Left ventricle myocardium superior (tissue), 1 donor: ENCODE results near the gene FRMPD1. TPM values are rescaled to one million over a fixed set of nuclear protein-coding genes. Genes with fewer than 3 reads are reported as not detected.
"Not testable (repeated sequence)": the region's sequence is repeated elsewhere in the genome, so short reads cannot be mapped to it uniquely, and the experiment has no call there.

Experiments
- ATAC-seq: fragments of 200-7000 bp; cut with Tn5 transposase; one replicate; pipeline ENCODE4 v1.9.1; 2020; ENCODE audit warnings: mild to moderate bottlenecking, moderate library complexity
- DNase-seq: peaks from one replicate; pipeline ENCODE4 v3.0.0-alpha.2; 2020
- intact Hi-C: fragments of 100-400 bp; cut with micrococcal nuclease; formaldehyde crosslinking; loops from one replicate; pipeline ENCODE4 v1.11.0; 2022
- total RNA-seq: library from RNA; stranded (reverse); fragmentation: NEBNext Ultra II Directional; extraction: Animal tissue kit (Norgen Biotek cat#: 25700); gene quantifications from one replicate; pipeline ENCODE4 v1.2.1, GENCODE V29; 2021
- donor health status: DM: no; HTN: yes; CAD: no; lungs with severe emphysema.

Gene FRMPD1
- total RNA-seq, 1 donor from 2014 or later = 1.8 TPM

- intact Hi-C loops = no loop called here
- ATAC-seq = no peak
- DNase-seq = no peak
Measured at GRCh38 chr9:37758747-37759146, 108.0 kb downstream of the FRMPD1 start.

DNA sequence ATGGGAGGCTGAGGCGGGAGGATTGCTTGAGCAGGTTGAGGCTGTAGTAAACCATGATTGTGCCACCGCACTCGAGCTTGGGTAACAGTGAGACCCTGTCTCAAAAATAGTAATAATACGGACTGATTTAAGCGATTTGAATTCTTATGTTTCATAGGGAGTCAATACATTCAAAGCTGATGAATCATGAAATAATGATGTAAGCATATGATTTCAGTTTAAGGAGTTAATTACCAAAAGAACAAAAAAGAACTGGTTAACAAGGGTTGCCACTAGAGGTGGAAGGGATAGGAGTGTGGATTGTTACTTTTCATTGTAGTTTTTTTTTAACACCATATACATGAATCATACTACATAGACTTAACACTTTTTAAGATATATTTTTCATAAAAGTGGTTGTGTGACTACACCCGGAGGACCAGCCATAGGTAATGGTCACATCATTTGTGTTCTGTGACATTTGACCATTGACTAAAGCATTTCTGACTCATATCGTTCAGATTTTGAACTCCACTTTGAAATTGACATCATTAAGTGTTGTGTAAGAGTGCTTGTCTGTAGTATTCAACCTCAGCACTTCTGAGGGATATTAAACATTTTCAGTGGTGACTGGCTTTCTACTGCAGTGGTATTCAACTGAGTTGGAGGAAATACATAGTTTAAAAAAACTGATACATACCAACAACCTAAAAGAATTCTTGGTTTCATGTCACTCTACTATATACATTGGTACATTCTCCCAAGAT, 109.8 kb downstream of the FRMPD1 start:
- intact Hi-C loops = no loop called here
- no peak for ATAC-seq
- no peak for DNase-seq

DNA sequence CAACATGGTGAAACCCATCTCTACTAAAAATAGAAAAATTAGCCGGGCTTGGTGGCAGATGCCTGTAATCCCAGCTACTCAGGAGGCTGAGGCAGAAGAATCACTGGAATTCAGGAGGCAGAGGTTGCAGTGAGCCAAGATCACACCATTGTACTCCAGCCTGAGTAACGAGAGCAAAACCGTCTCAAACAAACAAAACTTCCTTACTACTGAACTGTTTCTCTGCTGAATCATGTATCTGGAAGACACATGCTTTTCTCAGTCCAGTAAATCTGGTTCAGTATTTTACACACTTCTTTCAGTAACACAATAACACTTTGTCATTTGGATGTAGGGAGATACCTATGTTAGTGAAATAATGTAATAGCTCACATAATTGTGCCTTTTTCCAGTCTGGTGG, 110.8 kb downstream of the FRMPD1 start:
- DNase-seq (no peak), ATAC-seq (no peak)
- intact Hi-C loops = no loop called here

- DNase-seq, intact Hi-C loops, ATAC-seq: not testable (repeated sequence)
Measured at GRCh38 chr9:37765263-37765662, 114.5 kb downstream of the FRMPD1 start.

DNA sequence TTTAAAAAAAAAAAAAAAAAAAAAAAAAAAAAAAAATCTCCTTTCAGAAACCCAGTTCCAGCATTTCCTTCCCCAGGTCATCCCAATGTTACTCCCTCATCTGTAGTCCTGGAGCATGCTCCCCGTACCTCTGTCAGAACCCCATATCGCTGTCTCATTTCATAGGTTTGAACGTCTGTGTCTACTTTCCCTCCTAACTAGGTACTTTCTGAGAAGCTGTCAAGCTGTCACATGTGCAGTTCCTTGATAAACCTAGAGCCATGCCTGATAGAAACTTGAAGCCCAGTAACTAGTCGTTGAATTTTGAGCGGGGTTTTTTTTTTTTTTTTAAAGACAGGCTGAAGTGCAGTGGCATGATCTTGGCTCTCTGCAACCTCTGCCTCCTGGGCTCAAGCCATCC, 118.6 kb downstream of the FRMPD1 start:
- DNase-seq (no peak), ATAC-seq (no peak)
- intact Hi-C loops = no loop called here

DNA sequence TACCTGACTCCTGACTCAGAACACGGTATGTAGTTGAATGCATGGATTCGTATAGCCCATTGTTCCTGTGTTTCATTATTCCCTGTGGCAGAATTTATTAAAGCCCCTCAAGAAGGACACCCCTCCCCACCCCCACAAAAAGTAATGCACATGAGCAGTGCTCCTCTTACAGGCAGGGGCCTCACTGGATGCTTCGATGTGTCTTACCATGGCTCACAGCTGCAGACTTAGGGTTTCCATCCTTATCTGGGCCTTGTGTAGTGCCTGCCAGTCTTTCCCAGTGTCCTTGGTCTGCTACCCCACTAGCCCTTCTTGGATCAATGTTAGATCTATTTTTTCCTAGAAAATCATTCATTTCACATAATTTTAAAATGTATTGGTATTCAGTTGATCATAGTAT, 119.2 kb downstream of the FRMPD1 start:
- ATAC-seq (no peak), DNase-seq (no peak)
- intact Hi-C loops = no loop called here

DNA sequence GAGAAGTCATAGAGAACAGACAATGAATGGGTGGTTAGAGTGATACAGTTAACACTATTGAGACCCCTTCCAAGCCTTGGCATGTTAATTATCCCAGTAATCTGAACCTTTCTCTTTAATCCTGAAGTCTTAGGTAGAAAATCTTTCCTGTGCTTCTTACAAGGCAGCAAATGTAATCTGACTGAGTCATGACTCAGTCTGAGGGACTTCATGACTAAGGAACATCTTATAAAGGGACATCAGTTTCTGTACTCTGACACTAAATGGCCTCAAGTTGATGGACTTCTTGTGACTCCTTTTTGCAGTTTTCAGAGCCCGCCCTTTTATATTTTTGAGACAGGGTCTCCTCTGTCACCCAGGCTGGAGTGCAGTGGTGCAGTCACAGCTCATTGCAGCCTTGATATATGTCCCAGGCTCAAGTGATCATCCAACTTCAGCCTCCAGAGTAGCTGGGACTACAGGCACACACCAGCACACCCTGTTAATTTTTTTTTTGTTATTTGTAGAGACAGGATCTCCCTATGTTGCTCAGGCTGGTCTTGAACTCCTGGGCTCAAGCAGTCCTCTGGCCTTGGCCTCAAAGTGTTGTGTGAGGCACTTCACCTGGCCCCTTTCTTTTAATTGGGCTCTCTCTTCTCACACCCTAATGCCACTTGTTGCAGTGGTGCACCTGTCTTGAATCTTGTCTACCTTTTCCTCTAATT, 124.6 kb downstream of the FRMPD1 start:
- intact Hi-C loops = no loop called here
- DNase-seq (no peak), ATAC-seq (no peak)

DNA sequence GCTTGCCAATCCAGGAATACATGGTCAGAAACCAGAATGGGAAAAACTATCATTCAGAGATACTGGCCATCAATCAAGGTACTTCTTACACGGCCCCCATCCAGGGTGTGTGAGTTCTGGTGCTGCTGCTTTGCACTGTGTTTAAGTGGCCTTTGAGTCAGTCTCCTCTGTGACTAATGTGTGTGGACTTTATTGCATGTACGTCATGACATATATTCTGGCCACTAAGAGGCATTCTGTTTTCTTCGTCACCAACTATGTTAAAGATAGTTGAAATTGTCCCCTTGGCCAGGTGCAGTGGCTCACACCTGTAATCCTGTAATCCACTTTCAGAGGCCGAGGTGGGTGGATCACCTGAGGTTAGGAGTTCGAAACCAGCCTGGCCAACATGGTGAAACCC, 125.6 kb downstream of the FRMPD1 start:
- no peak for ATAC-seq
- no peak for DNase-seq
- intact Hi-C loops = no loop called here

DNA sequence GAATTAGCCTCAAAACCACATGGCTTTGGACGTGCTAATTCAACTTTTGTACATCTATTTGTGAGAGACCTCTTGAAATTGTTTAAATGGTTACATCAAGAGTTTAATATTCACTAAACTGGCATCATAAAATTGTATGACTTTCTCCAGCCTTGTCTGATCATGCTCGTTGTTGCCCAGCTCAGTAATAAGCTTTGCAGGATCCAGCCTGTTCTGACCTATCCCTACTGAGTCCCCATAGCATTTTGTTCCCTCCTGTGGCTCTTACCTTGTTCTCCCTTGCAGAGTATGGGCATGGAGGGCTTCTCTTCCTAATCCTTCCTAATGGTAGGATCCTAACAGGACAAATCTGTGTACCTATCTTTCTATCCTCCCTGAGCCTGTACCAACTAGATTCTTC, 127.8 kb downstream of the FRMPD1 start:
- ATAC-seq (no peak), DNase-seq (no peak)
- intact Hi-C loops = no loop called here

DNA sequence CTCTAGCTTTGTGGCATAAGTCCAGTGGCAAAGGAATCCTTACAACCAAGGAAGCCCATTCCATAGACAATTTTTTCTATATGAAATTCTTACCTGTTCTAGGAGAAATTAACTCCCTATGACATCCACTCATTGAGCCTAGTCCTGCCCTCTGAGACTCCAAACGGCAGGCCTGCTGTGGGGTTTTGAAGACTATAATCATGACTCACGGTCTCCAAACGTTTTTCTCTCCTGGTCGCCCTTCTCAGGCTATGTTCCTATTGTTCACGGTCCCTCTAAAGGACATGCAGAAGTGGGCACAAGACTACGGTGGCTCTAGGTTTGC, 133.5 kb downstream of the FRMPD1 start:
- no peak for DNase-seq
- ATAC-seq = no peak
- intact Hi-C loops = no loop called here

- ATAC-seq (peak; percentile 98), DNase-seq (peak; percentile 91)
- intact Hi-C loops = no loop called here
Measured at GRCh38 chr9:37784616-37785483, 134.1 kb downstream of the FRMPD1 start, which contains the start of gene EXOSC3. Gene EXOSC3 (minus strand): TSS chr9:37785064. CDS start chr9:37785044, 20 bp downstream.

GRCh38 chr9:37787059-37787458, 136.3 kb downstream of the FRMPD1 start:
- DNase-seq (peak; percentile 31), ATAC-seq (no peak)
- intact Hi-C loops = no loop called here

GRCh38 chr9:37788332-37788731, 137.6 kb downstream of the FRMPD1 start:
- no peak for ATAC-seq
- no peak for DNase-seq
- intact Hi-C loops = no loop called here

- DNase-seq (no peak), ATAC-seq (no peak)
- intact Hi-C loops = no loop called here
Measured at GRCh38 chr9:37790096-37790495, 139.3 kb downstream of the FRMPD1 start.

- ATAC-seq (no peak), DNase-seq (no peak)
- intact Hi-C loops = no loop called here
Measured at GRCh38 chr9:37792122-37792521, 141.4 kb downstream of the FRMPD1 start.

- intact Hi-C loops = no loop called here
- DNase-seq = no peak
- ATAC-seq = no peak
Measured at GRCh38 chr9:37796232-37796631, 145.5 kb downstream of the FRMPD1 start.
